Adrenal gland (tissue), 5 donors: ENCODE data around the gene LMO7.

Experiments used
- POLR2A ChIP-seq, 2 donors: fragments of 450-650 bp; IDR thresholded peaks; one replicate each; pipeline ENCODE4 v1.6.1; 2017; ENCODE audit warnings: antibody characterized with exemption in 2 of 2, mild to moderate bottlenecking in 2 of 2, moderate library complexity in 1 of 2
- TF ChIP-seq, protein P1 (sequence below), 6 experiments: fragments of 450-650 bp in 4 of 6; fragments of 200-600 bp in 2 of 6; sonication (generic) in 1 of 6; IDR thresholded peaks; 1 replicate in 5 of 6; 2 replicates in 1 of 6; pipeline versions ENCODE4 v1.5.1 to v1.8.0; 2016 to 2021; ENCODE audit warnings: antibody characterized with exemption in 6 of 6, mild to moderate bottlenecking in 2 of 6, moderate library complexity in 1 of 6
- donor health status: DM: no; HTN: no; CAD: no.

DNA sequence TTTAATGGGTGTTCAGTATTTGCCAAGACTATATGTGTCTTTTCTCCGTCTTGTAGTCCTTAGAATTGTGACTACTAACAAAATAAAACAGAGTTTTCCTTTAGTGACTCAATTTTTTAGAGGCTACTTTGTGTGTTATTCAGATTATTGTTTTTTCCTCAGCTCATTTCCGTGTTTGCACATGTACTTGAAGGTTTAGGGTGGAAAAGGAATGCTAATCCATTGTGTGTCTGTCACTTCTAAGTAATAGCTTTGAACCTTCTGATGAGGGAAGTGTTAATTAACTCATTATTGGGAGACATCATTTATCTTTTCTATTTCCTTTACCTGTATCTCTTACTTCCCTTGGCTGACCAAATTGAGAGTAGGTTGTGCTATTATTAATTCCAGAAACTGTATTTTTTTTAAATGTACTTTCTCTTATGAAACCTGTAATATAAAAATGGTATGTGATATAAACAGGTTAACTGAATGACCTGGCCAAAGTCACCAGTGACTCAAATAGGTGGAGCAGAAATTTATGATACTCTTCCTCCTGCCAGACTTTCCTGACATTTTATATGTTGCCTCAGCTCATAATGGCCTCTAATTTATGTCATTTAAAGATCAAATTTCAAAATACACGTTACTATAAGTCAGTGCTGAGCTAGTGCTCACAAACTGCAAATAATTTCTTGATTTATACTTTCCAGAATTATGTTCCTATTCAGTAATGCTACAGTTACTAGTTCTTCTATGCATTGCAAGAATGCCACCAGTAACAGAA lies 88.8 kb downstream of the LMO7 start:
- TF ChIP-seq, protein P1, sequence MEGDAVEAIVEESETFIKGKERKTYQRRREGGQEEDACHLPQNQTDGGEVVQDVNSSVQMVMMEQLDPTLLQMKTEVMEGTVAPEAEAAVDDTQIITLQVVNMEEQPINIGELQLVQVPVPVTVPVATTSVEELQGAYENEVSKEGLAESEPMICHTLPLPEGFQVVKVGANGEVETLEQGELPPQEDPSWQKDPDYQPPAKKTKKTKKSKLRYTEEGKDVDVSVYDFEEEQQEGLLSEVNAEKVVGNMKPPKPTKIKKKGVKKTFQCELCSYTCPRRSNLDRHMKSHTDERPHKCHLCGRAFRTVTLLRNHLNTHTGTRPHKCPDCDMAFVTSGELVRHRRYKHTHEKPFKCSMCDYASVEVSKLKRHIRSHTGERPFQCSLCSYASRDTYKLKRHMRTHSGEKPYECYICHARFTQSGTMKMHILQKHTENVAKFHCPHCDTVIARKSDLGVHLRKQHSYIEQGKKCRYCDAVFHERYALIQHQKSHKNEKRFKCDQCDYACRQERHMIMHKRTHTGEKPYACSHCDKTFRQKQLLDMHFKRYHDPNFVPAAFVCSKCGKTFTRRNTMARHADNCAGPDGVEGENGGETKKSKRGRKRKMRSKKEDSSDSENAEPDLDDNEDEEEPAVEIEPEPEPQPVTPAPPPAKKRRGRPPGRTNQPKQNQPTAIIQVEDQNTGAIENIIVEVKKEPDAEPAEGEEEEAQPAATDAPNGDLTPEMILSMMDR (IDR thresholded peaks at IDR 0.05) = no peak
- TF ChIP-seq POLR2A (IDR thresholded peaks at IDR 0.05) = no peak
